ENCODE results near the gene PCTP.

DNA sequence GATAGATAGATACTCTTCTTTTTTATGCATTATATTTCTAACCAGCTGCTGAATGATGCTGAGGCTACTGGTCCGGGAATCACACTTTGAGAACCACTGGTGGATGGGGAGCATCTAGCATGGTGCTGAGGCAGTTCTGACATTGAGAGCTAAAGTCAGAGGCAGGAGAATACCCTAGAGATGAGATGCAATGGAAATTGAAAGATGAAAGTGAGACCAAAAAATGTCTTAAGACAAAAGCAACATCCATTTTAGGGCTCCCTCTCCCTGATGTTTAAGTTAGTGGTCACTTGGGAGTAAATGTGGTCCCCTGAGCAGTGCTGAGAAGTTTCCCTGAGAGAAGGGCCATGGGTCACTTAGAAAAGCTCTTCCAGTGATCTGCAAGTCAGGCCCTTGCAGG is 6.8 kb downstream of the PCTP start:
- TF ChIP-seq, protein P1, sequence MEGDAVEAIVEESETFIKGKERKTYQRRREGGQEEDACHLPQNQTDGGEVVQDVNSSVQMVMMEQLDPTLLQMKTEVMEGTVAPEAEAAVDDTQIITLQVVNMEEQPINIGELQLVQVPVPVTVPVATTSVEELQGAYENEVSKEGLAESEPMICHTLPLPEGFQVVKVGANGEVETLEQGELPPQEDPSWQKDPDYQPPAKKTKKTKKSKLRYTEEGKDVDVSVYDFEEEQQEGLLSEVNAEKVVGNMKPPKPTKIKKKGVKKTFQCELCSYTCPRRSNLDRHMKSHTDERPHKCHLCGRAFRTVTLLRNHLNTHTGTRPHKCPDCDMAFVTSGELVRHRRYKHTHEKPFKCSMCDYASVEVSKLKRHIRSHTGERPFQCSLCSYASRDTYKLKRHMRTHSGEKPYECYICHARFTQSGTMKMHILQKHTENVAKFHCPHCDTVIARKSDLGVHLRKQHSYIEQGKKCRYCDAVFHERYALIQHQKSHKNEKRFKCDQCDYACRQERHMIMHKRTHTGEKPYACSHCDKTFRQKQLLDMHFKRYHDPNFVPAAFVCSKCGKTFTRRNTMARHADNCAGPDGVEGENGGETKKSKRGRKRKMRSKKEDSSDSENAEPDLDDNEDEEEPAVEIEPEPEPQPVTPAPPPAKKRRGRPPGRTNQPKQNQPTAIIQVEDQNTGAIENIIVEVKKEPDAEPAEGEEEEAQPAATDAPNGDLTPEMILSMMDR (IDR thresholded peaks at IDR 0.05; ENCODE audit: low read depth, low read length), result no peak
- TF ChIP-seq EZH2phosphoT487 (IDR thresholded peaks at IDR 0.05; ENCODE audit: low read depth), result no peak

Measured in OCI-LY3 (cell line).